C4-2B (cell line): ENCODE data around the gene GCG.

Experiments
- H3K27ac ChIP-seq: fragments of 450-650 bp; 2 replicates; pipeline ENCODE4 v1.5.1; 2017
- ZFX ChIP-seq: fragments of 450-650 bp; IDR thresholded peaks from 2 replicates; pipeline ENCODE4 v1.6.1; 2017
- TF ChIP-seq, protein P1 (sequence below): fragments of 450-650 bp; conservative IDR thresholded peaks from 2 replicates; pipeline ENCODE4 v1.5.1; 2017; ENCODE audit warnings: mild to moderate bottlenecking

The GCG gene

DNA sequence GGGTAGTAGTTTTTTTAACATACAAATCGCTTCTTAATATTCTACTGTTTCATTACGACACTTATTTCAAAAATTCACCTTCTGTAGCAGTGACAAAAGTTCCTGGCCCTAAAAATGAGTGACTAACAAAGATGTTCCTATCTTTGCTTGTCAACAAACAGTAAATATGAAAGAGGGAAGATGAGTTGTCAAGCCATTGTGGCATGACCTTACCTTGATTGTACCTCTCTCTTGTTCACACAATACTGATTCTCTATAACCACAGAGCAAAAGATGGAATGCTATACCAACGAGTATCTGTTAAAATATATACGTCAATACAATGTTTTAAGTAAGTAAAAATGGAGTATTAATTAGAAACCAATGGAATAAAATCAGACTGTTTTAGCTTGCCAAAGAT is 14.7 kb upstream of the GCG start:
- no peak overlapping the region for H3K27ac ChIP-seq
- no peak for TF ChIP-seq ZFX
- TF ChIP-seq, protein P1, sequence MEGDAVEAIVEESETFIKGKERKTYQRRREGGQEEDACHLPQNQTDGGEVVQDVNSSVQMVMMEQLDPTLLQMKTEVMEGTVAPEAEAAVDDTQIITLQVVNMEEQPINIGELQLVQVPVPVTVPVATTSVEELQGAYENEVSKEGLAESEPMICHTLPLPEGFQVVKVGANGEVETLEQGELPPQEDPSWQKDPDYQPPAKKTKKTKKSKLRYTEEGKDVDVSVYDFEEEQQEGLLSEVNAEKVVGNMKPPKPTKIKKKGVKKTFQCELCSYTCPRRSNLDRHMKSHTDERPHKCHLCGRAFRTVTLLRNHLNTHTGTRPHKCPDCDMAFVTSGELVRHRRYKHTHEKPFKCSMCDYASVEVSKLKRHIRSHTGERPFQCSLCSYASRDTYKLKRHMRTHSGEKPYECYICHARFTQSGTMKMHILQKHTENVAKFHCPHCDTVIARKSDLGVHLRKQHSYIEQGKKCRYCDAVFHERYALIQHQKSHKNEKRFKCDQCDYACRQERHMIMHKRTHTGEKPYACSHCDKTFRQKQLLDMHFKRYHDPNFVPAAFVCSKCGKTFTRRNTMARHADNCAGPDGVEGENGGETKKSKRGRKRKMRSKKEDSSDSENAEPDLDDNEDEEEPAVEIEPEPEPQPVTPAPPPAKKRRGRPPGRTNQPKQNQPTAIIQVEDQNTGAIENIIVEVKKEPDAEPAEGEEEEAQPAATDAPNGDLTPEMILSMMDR = no peak

DNA sequence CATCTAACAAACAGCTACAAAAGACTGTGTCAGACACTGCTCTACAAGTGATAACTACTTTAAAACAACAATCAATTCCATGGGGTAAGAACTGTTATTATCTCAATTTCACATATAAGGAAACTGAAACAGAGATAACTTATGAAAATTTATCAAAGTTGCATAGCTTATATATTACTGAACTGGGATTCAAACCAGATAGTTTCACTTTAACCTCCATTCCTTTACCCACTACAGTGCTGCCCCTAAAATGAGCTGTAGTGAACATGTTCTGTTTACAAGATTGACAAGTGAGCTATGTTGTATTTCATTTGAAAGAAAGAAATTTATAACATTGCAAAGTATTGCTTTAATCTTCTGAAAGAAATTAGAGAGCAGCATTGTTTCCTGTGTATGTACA is 14.1 kb upstream of the GCG start:
- H3K27ac ChIP-seq = no peak overlapping the region
- TF ChIP-seq, protein P1 = no peak
- no peak for TF ChIP-seq ZFX

DNA sequence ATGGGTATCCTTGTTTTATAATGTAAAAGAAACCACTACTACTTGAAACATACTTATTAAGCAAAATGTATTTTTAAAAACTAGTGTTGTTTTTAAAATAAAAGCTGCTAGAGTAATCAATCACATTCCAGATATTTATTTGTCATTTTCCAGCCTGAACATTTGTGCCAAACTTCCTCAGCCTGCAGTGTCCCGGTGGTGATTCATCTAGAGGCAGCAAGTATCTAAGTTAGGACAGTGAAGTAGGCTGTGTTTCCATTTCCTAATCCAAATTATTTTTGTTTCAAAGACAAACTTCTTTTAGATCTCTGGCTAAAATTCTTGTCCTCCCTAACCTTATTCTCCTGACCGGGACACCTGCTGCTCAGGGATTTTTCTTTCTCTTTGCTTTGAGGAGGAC is 12.8 kb upstream of the GCG start:
- TF ChIP-seq, protein P1 = no peak
- no peak for TF ChIP-seq ZFX

DNA sequence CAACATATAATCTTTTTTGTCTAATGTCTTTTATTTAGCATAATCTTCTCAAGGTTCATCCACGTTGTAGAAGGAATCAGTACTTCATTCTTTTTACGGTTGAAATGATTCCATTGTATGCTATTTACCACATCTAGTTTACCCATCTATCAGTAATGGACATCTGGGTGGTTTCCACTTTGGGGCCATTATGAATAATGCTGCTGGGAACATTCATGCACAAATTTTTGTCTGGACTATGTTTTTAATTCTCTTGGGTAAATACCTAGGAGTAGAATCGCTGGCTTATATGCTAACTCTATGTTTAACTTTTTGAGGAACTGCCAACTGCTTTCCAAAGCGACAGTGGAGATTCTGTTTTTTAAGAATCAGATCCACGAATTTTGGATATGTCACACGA is 7.4 kb upstream of the GCG start:
- TF ChIP-seq, protein P1 = no peak
- TF ChIP-seq ZFX = no peak
- H3K27ac ChIP-seq = no peak overlapping the region

More for the DNA sequence above, 12.8 kb upstream of the GCG start:
- no peak overlapping the region for H3K27ac ChIP-seq

DNA sequence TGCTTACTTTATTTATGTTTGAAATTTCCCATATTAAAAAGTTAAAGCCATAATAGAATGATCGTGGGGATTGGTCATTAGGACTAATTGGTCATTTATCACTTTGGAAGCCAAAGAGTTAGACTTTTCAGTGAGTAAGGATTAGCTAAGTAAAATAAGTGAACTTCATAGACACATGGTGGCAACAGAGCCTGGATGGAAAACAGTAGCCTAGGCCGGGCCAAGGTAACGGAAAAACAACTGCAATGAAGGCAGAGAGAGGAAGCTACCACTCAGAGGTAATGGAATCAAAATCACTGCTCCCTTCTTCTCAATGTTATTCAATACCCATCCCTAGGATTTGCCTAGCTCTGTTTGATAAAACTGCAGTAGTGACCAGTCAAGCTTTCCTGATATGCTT is 4.1 kb upstream of the GCG start:
- H3K27ac ChIP-seq = no peak overlapping the region
- TF ChIP-seq, protein P1 = no peak
- TF ChIP-seq ZFX = no peak

DNA sequence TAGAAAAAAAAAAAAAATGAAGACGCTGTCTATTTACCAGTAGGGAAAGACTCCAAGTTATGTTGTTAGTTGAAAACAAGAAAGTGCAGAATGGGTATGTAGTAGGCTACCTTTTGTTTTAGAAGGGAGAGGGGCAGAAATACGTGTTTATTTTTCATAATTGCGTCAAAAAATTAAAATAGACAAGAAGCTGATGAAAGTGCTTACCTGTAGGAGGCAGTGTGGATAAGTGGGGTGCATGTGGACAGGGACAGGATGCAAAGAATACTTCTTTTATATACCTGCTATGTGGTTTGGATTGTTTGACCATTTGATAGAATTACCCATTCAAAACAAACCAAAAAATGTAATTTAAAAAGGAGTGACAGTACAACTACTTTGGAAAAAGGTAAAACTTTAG is 3.0 kb upstream of the GCG start:
- no peak for TF ChIP-seq ZFX
- TF ChIP-seq, protein P1 = peak; percentile 40
- no peak overlapping the region for H3K27ac ChIP-seq

DNA sequence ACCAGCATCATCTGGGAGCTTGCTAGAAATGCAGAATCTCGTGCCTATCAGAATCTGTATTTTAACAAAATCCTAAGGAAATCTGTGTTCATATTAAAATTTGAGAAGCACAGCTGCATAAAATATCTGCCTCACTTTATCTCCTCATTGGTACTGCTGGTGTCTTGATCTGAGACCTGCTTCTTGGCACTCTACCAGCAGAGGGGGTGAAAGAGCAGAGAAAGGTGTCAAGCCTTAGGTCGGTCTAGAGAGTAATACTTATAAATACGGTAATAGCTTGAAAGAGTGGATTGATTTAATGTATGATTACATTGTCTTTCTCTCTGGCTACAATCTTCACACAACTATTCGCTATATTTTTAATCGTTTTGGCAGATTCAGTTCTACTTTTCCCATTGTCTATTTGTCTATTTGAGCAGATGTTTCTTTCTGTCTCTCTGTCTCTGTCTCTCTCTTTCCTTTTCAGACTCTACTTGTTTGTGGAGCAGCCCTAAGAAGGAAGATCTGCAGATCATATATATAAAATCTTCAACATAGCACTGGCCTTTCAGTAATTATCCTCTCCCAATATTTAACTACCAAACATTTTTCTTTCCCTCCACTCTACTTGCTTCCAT is 1.7 kb upstream of the GCG start:
- TF ChIP-seq, protein P1 = peak; percentile 69
- TF ChIP-seq ZFX = no peak

More for the DNA sequence above, 1.7 kb upstream of the GCG start:
- H3K27ac ChIP-seq = no peak overlapping the region
